Central memory CD8-positive, alpha-beta T cell (primary cell): Measurements from ENCODE around the gene ADAT3.

Source experiments
- ATAC-seq: fragments of 150-1000 bp; cut with Tn5 transposase; replicated peaks from 2 replicates; pipeline ENCODE4 v1.10.0; 2022; ENCODE audit warnings: mild to moderate bottlenecking, moderate FRiP score, moderate number of reproducible peaks; ENCODE audit not compliant: poor library complexity, severe bottlenecking; ENCODE audit errors: extremely low read depth
- DNase-seq, 2 donors: peaks; one replicate each; pipeline ENCODE4 v3.0.0; 2021; ENCODE audit warnings: low spot score in 2 of 2
- H3K27ac Mint-ChIP-seq: one replicate; pipeline ENCODE4 v1.8.0; 2022; ENCODE audit warnings: low read depth, mild to moderate bottlenecking, moderate library complexity, mixed read lengths
- H3K27me3 Mint-ChIP-seq: one replicate; pipeline ENCODE4 v1.8.0; 2022; ENCODE audit warnings: mixed read lengths
- H3K36me3 Mint-ChIP-seq: one replicate; pipeline ENCODE4 v1.8.0; 2022; ENCODE audit warnings: mild to moderate bottlenecking, moderate library complexity, mixed read lengths; ENCODE audit not compliant: insufficient read depth
- H3K4me1 Mint-ChIP-seq: one replicate; pipeline ENCODE4 v1.8.0; 2022; ENCODE audit warnings: mixed read lengths
- H3K4me3 Mint-ChIP-seq: one replicate; pipeline ENCODE4 v1.8.0; 2022; ENCODE audit warnings: mild to moderate bottlenecking, moderate library complexity, mixed read lengths
- H3K9me3 Mint-ChIP-seq: one replicate; pipeline ENCODE4 v1.8.0; 2022; ENCODE audit warnings: mixed read lengths

The ADAT3 gene

DNA sequence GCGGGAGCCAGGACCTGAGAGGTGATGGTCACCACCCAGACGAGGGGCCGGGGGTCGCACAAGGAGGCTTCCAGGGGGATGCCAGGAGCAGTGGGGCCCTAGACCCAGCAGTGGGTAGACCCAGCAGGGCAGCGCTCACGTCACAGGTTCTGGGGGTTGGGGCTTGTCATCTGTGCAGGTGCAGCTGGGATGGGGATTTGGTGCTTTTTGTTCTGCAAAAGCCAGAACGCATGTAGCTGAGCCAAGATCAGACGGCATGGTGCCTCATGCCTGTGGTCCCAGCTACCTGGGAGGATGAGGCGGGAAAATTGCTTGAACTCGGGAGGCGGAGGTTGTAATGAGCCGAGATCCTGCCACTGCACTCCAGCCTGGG is 50.9 kb downstream of the ADAT3 start:
- no peak for ATAC-seq

GRCh38 chr19:1956868-1957492 is 51.8 kb downstream of the ADAT3 start:
- no peak for DNase-seq
- Mint-ChIP-seq H3K4me3 (no peak overlapping the region), H3K27ac (no peak overlapping the region), H3K36me3 (peaks cover 30% of the 10 kb centered on the region), H3K27me3 (no peaks in the 10 kb centered on the region), H3K9me3 (no peaks in the 10 kb centered on the region), H3K4me1 (peaks cover 15% of the 10 kb centered on the region)
- ATAC-seq = no peak

More for the DNA sequence above, 50.9 kb downstream of the ADAT3 start:
- Mint-ChIP-seq H3K36me3 (peaks cover 29% of the 10 kb centered on the region), H3K4me3 (peak overlapping the region; percentile 32), H3K27me3 (no peaks in the 10 kb centered on the region), H3K4me1 (peaks cover 15% of the 10 kb centered on the region), H3K27ac (no peak overlapping the region), H3K9me3 (no peaks in the 10 kb centered on the region)
- DNase-seq = no peak

- H3K4me1 Mint-ChIP-seq = peaks cover 15% of the 10 kb centered on the region
- H3K27ac Mint-ChIP-seq = no peak overlapping the region
- ATAC-seq (no peak), DNase-seq (no peak)
- H3K9me3 Mint-ChIP-seq = no peaks in the 10 kb centered on the region
- H3K4me3 Mint-ChIP-seq = no peak overlapping the region
- H3K36me3 Mint-ChIP-seq = peaks cover 24% of the 10 kb centered on the region
- H3K27me3 Mint-ChIP-seq = no peaks in the 10 kb centered on the region
Observed at GRCh38 chr19:1957562-1958248, 52.5 kb downstream of the ADAT3 start.

GRCh38 chr19:1959928-1960589 is 54.9 kb downstream of the ADAT3 start:
- Mint-ChIP-seq H3K4me1 (peaks cover 15% of the 10 kb centered on the region), H3K27me3 (no peaks in the 10 kb centered on the region), H3K27ac (no peak overlapping the region), H3K9me3 (no peaks in the 10 kb centered on the region), H3K36me3 (peaks cover 24% of the 10 kb centered on the region), H3K4me3 (no peak overlapping the region)
- ATAC-seq = no peak
- DNase-seq = no peak

GRCh38 chr19:1961000-1961883 is 56.0 kb downstream of the ADAT3 start:
- Mint-ChIP-seq H3K9me3 (no peaks in the 10 kb centered on the region), H3K4me1 (peaks cover 19% of the 10 kb centered on the region), H3K4me3 (no peak overlapping the region), H3K36me3 (peaks cover 28% of the 10 kb centered on the region), H3K27me3 (no peaks in the 10 kb centered on the region), H3K27ac (peak overlapping the region; percentile 29)
- DNase-seq (no peak), ATAC-seq (no peak)

DNA sequence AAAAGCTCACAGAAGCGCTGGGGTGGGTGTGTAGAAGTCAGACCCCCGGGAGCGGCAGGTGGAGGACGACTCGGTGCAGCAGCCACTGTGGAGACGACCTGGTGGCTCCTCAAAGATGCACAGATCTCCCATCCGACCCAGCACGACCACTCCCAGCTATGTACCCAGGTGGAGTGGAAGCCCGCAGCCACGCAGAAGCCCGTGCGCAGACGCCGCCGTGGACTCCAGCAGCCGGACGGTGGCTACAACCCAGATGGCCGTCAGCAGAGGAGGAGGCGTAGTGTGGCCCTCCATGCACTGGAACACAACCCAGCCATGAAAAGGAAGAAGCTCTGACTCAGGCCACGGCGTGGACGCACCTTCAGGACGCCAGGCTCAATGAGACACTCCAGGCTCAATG is 57.5 kb downstream of the ADAT3 start:
- no peak for DNase-seq
- H3K27me3 Mint-ChIP-seq = no peaks in the 10 kb centered on the region
- ATAC-seq = no peak
- peaks cover 23% of the 10 kb centered on the region for H3K36me3 Mint-ChIP-seq
- no peak overlapping the region for H3K27ac Mint-ChIP-seq
- peaks cover 19% of the 10 kb centered on the region for H3K4me1 Mint-ChIP-seq
- H3K4me3 Mint-ChIP-seq = no peak overlapping the region
- H3K9me3 Mint-ChIP-seq = no peaks in the 10 kb centered on the region
